Mucosa of descending colon (tissue), 3 donors: Measurements from ENCODE around the gene TPPP3. TPM values are rescaled to one million over a fixed set of nuclear protein-coding genes. Genes with fewer than 3 reads are reported as not detected.

Source experiments
- ATAC-seq: fragments of 200-7000 bp; cut with Tn5 transposase; one replicate; pipeline ENCODE4 v1.9.1; 2020; ENCODE audit warnings: mild to moderate bottlenecking, moderate library complexity
- DNase-seq, 3 donors: peaks; one replicate each; pipeline ENCODE4 v3.0.0-alpha.2; 2020
- H3K36me3 ChIP-seq: fragments of 200-600 bp; one replicate; pipeline ENCODE4 v1.8.0; 2021; ENCODE audit warnings: low read depth, mild to moderate bottlenecking
- H3K4me1 ChIP-seq: fragments of 200-600 bp; one replicate; pipeline ENCODE4 v1.8.0; 2021; ENCODE audit warnings: low read depth, mild to moderate bottlenecking
- H3K4me3 ChIP-seq: fragments of 200-600 bp; one replicate; pipeline ENCODE4 v1.8.0; 2021; ENCODE audit warnings: mild to moderate bottlenecking
- H3K9me3 ChIP-seq: fragments of 200-600 bp; one replicate; pipeline ENCODE4 v1.8.0; 2021; ENCODE audit warnings: mild to moderate bottlenecking
- CTCF ChIP-seq: fragments of 200-600 bp; IDR thresholded peaks from one replicate; pipeline ENCODE4 v1.8.0; 2022; ENCODE audit warnings: antibody characterized with exemption, mild to moderate bottlenecking
- intact Hi-C, 2 donors: fragments of 100-400 bp; cut with DNase I in 1 of 2; cut with micrococcal nuclease in 1 of 2; formaldehyde crosslinking; loops; one replicate each; pipeline versions ENCODE4 v1.11.0 to v1.11.1; 2022; cut with DNase I, micrococcal nuclease
- long read RNA-seq, 2 donors: library from polyadenylated mRNA; unstranded; transcript quantifications; one replicate each; pipeline ENCODE4 v2.0.0, GENCODE V29; 2019 to 2021
- total RNA-seq, 3 donors: library from RNA; stranded (reverse); fragmentation: NEBNext Ultra II Directional in 2 of 3; extraction: Animal tissue kit (Norgen Biotek cat#: 25700) in 2 of 3; gene quantifications; one replicate each; pipeline versions ENCODE4 v1.2.1 to v1.2.4, GENCODE V29; 2021 to 2023
- donor health status: DM: no; HTN: no; CAD: no; lungs with moderate emphysema.
- donor health status: DM: no; HTN: no; CAD: no.
- donor health status: DM: no; HTN: yes; CAD: no.

TPPP3 gene
- 10 to 100 TPM in 1 of 3 donors, 1 to 10 TPM in 2; 3.8 to 23.8 (median 4.8) TPM for total RNA-seq
- long read RNA-seq, donor 1, transcript TPPP3-202 (4 exons, 1,058 nt): major isoform, 15 of 16 reads
- long read RNA-seq, donor 1, partial matches to known transcripts: 1 of 16 reads
- long read RNA-seq, donor 1, other reads (novel, unspliced or antisense): 0 of 16 reads
- long read RNA-seq, donor 2, transcript TPPP3-202 (4 exons, 1,058 nt): major isoform, 5 of 5 reads
- long read RNA-seq, donor 2, partial matches to known transcripts: 0 of 5 reads
- long read RNA-seq, donor 2, other reads (novel, unspliced or antisense): 0 of 5 reads

DNA sequence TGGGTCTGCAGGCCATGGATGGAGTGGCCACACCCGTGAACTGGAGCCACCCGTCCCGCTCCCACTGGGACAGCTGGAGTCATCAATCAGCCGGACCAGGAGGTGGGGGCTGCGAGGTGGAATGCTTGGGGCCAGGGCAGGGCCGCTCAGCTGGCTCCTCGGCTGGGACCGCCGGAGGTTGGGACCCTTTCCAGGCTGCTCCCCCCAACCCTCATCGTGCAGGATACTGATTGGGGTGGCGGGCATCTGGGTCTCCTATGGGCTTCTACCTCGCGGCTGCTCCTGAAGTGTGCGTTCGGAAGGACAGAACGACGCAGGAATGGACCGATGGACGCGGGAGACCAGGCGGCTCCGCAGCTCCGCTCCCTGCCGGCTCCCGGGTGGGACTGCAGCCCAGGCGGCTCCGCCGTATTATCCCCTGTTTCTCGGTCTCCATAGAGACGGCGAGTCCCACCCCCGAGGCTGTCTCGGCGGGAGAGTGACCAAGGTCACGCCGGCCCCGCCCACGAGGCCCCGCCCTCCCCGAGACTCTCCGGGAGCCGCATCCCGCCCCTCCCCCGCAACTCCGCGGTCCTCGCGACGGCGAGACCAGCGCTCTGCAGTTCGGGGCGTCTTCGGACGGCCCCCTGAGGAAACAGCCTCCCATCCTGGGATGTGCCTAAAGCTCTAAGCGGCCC lies at the start of gene TPPP3:
Gene TPPP3 (minus strand): TSS at position 388 of the 677 bp plus-strand sequence. CDS start 2,387 bp downstream, outside the sequence.
- Histone ChIP-seq H3K4me1 (peaks cover 38% of the 10 kb centered on the region), H3K4me3 (no peak within 1 kb of the TSS), H3K9me3 (no peaks in the 10 kb centered on the region), H3K36me3 (no peaks in the 10 kb centered on the region)
- peak; percentile 90 to 92 (median 90) for DNase-seq
- peak; percentile 77 for TF ChIP-seq CTCF
- intact Hi-C loops: no loop called here
- peak; percentile 76 for ATAC-seq

DNA sequence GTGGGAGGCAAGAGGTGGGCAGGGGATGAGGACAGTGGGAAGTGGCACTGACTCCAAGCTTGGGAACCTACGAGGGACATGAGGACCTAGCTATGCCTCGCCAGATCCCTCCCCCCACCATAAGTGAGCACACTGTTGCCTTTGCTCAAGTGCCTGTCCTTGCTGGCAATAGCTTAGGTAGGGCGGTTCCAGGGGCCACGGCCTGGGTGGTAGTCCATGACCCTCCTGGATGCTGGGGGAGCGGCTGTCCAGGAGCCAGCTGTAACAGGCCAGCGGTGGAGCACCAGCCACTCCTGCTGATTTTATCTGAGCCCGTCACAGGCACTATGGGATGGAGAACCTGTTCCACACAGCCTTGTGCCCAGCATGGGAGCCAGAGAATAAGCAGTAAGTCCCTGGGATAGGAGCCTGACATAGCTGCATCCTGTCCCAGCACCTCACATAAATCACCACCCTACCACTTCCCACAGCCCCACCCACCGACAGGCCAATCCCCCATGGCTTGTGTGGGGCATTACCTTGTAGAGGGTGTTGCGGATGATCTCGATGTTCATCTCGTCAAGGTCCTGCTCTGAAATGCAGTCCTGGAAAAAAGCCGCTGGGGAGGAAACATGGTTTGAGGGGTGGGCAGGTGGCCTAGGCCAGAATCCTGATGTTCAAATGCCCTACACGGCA lies 49.4 kb upstream of the TPPP3 start:
- H3K4me1 ChIP-seq: peaks cover 71% of the 10 kb centered on the region
- intact Hi-C loops: no loop called here
- no peak for TF ChIP-seq CTCF
- DNase-seq: peak in 1 of 3 donors; percentile 40
- no peak overlapping the region for H3K4me3 ChIP-seq
- no peak for ATAC-seq
- no peaks in the 10 kb centered on the region for H3K9me3 ChIP-seq
- H3K36me3 ChIP-seq: no peaks in the 10 kb centered on the region

DNA sequence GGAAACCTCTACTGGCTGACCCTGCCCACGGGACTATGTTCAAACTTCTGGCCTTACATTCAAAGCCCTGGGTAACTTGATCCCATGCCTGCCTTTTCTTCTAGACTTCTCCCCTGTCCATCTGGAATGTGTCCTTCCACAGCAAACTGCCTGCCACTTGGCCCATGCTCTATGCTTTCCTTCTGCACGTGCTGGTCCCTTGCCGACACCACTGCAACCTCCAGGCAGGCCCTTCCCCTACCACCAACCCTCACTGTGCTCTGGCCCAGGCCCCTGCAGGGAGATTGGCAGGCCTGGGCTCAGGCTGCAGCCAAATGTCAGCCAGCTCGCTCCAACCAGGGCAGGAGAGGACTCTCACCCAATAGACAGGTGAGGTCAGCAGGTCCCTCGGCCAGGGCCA lies 48.6 kb upstream of the TPPP3 start:
- Histone ChIP-seq H3K4me3 (no peak overlapping the region), H3K9me3 (no peaks in the 10 kb centered on the region), H3K4me1 (peaks cover 63% of the 10 kb centered on the region), H3K36me3 (no peaks in the 10 kb centered on the region)
- no peak for ATAC-seq
- peak in 1 of 3 donors; percentile 52 for DNase-seq
- no peak for TF ChIP-seq CTCF
- intact Hi-C loops: no loop called here

DNA sequence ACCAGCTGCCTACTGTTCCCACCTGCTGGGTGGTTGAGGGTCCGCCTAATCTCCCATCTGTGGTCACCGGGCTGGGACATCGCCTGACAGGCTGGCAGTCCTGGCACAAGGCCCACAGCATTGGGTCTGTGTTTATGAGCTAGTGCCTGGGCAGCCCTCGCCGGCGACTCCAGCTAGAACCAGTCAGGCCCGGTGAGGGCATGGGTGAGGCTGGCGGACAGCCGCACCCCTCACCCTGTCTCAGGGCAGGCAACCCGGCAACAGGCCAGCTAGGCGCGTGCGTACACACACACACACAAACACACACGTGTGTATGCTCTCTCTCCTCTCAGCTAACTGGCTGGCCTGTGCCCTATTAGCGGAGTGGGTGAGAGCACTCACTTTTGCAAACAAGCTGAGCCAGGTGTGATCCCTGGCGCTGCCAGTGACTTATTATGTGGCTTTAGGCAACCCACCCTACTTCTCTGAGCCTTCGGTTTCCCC lies 48.0 kb upstream of the TPPP3 start:
- Histone ChIP-seq H3K9me3 (no peaks in the 10 kb centered on the region), H3K4me1 (peaks cover 57% of the 10 kb centered on the region), H3K36me3 (no peaks in the 10 kb centered on the region), H3K4me3 (no peak overlapping the region)
- no peak for TF ChIP-seq CTCF
- DNase-seq (peak; percentile 96 to 98 (median 97)), ATAC-seq (peak; percentile 88)
- intact Hi-C loops: no loop called here

DNA sequence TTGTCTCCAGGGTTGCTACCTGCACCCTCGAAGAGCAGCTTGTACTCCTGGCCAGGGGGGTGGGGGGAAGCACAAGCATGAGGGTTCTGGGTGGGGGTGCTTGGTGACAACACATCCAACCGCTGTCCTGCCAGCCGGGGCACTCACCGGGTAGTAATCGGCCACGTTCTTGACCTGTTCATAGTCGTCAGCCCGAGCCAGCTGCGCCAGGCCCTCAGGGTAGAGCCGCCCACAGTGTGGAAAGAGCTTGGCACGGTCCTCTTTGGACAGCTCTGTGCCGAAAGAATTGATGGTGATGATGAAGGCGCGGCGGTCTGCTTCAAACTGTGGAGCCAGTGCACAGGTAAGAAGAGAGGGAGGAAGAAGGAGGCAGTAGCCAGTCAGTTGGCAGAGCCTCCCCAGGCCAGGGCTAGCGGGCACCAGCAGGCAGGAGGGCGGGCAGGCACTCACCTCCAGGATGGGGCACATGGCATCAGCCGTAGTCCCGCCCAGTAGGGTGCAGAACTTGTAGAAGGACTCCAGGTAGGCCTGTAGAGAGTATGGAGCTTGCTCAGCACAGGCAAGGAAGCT lies 45.6 kb upstream of the TPPP3 start:
- Histone ChIP-seq H3K4me1 (peaks cover 35% of the 10 kb centered on the region), H3K9me3 (no peaks in the 10 kb centered on the region), H3K36me3 (no peaks in the 10 kb centered on the region), H3K4me3 (no peak overlapping the region)
- intact Hi-C loops: no loop called here
- ATAC-seq (peak; percentile 0), DNase-seq (peak in 1 of 3 donors; percentile 56)
- TF ChIP-seq CTCF: no peak
